GM10266 (cell line): ENCODE results near the gene SPPL2B.

Experiments used
- DNase-seq: peaks from one replicate; pipeline ENCODE4 v3.0.0; 2012; ENCODE audit errors: extremely low spot score
- CTCF ChIP-seq: IDR thresholded peaks from 2 replicates; pipeline ENCODE4 v1.5.1; 2012; ENCODE audit warnings: mild to moderate bottlenecking, low read depth; ENCODE audit not compliant: control insufficient read depth, insufficient read depth; ENCODE audit errors: missing control alignments

The SPPL2B gene

GRCh38 chr19:2353159-2353886 is 24.8 kb downstream of the SPPL2B start:
- no peak for DNase-seq
- no peak for TF ChIP-seq CTCF

- peak; percentile 3 for TF ChIP-seq CTCF
- DNase-seq = no peak
Measured at GRCh38 chr19:2353887-2354592, 25.6 kb downstream of the SPPL2B start.

- DNase-seq = no peak
Measured at GRCh38 chr19:2354670-2355069, 26.2 kb downstream of the SPPL2B start.

GRCh38 chr19:2355168-2356035 is 26.9 kb downstream of the SPPL2B start:
- no peak for TF ChIP-seq CTCF
- no peak for DNase-seq

More at GRCh38 chr19:2354670-2355069, 26.2 kb downstream of the SPPL2B start:
- no peak for TF ChIP-seq CTCF

DNA sequence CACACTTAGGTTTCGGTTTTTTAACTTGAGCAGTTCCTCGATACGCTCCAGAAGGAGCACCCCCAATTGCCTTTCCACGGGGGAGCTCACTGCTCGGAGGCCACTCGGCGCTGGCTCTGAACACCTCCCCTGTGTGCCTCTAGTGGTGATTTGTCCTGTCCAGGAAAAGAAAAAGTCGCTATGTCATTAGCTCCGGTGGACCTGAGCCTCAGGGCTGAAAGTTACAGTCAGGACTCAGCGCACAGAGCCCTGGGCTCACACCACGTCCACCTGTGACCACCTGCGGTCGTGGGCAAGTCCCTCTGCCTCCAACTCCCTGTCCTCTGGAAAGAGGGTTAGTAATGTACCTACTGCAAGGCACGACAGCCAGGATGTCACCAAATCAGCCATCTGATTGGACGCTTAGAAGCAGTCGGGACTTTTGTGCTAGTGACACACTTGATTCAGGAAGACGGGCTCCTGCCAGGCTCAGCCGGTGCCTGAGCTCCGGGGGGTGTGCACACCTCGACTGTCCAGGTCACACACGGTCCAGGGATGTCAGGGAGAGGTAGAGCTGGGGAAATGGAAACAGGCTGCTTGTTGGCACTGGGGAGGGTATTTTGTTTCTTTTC is 27.7 kb downstream of the SPPL2B start:
- DNase-seq = peak; percentile 29
- TF ChIP-seq CTCF = no peak

DNA sequence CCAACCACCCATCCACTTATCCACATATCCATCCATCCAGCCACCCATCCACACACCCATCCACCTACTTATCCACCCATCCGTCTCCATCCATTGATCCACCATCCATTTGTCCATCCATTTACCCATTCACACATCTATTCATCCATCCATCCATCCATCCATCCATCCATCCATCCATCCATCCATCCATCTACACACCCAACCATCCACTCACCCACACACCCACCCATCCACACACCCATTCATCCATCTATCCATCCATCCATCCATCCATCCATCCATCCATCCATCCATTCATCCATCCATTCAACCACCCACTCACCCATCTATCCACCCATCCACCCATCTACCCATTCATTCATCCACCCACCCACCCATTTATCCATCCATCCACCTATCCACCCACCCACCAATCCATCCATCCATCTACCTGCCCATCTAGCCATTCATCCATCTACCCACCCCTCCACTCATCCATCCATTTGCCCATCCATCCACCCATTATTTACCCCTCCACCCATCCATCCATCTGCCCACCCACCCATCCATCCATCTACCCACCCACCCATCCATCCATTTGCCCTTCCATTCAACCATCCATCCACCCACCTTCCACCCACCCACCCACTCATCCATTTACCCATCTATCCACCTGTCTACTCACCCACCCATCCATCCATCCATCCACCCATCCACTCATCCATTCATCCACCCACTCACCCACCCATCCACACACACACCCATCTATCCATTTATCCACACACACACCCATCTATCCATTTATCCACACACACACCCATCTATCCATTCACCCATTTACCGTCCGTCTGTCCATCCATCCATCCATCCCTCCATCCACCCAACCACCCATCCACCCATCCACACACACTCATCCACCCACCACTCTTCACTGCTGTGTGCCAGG is 29.1 kb downstream of the SPPL2B start:
- no peak for TF ChIP-seq CTCF
- DNase-seq = no peak
